K562 (cell line): Measurements from ENCODE around the gene CMTR1. TPM values are rescaled to one million over a fixed set of nuclear protein-coding genes. Genes with fewer than 3 reads are reported as not detected.

Source experiments
- E2F3 ChIP-seq: fragments of 250-450 bp; sonication (Bioruptor Pico); IDR thresholded peaks from 2 replicates; pipeline ENCODE4 v1.4.0; 2020; ENCODE audit warnings: mild to moderate bottlenecking
- NELFE ChIP-seq: IDR thresholded peaks from 2 replicates; pipeline ENCODE4 v1.6.1; 2011; ENCODE audit warnings: mild to moderate bottlenecking; ENCODE audit not compliant: insufficient read depth, insufficient read length
- POLR3G ChIP-seq: IDR thresholded peaks from 2 replicates; pipeline ENCODE4 v1.6.1; 2011; ENCODE audit not compliant: insufficient read length, insufficient replicate concordance; ENCODE audit errors: extremely low read depth
- SMARCC2 ChIP-seq: fragments of 450-650 bp; IDR thresholded peaks from 2 replicates; pipeline ENCODE4 v1.6.1; 2017; ENCODE audit warnings: antibody characterized with exemption, moderate library complexity, mild to moderate bottlenecking, low read depth
- ZBTB43 ChIP-seq: sonication (generic); formaldehyde crosslinking; IDR thresholded peaks from 2 replicates; pipeline ENCODE4 v1.8.0; 2023; ENCODE audit warnings: mild to moderate bottlenecking, missing genetic modification reagents
- ZNF134 ChIP-seq: fragments of 250-450 bp; sonication (Bioruptor Pico); conservative IDR thresholded peaks from 2 replicates; pipeline ENCODE4 v1.4.0; 2020
- ZNF280A ChIP-seq: fragments of 450-650 bp; IDR thresholded peaks from 2 replicates; pipeline ENCODE4 v1.6.1; 2018; ENCODE audit warnings: mild to moderate bottlenecking, low read depth; ENCODE audit not compliant: partially characterized antibody
- ZNF592 ChIP-seq: fragments of 450-650 bp; IDR thresholded peaks from 2 replicates; pipeline ENCODE4 v1.6.1; 2017; ENCODE audit warnings: antibody characterized with exemption, mild to moderate bottlenecking
- polyA plus RNA-seq, 8 experiments: library from polyadenylated mRNA; depleted of rRNA in 4 of 8; stranded (reverse) in 5 of 8; unstranded in 3 of 8; fragments of >200 nt; fragmentation: Nextera tagmentation in 2 of 8; fragmentation: Illumina TruSeq in 1 of 8; extraction: Ambion mirVana in 2 of 8; extraction: Trizol in 1 of 8; gene quantifications; 2 replicates each; pipeline versions ENCODE4 v1.2.1 to v1.2.3, GENCODE V29; 2011 to 2014; ENCODE audit warnings: inconsistent platforms in 1 of 8, missing spikeins in 1 of 8
- total RNA-seq, 7 experiments: library from RNA; depleted of rRNA in 6 of 7; stranded (reverse); fragments of >200 nt in 6 of 7; fragmentation: Illumina TruSeq in 2 of 7; extraction: Trizol in 2 of 7; gene quantifications; 2 replicates each; pipeline versions ENCODE4 v1.2.1 to v1.2.3, GENCODE V29; 2011 to 2021; ENCODE audit warnings: low replicate concordance in 1 of 7

The CMTR1 gene
- total and polyA plus RNA-seq, 9 of the 15 experiments (the other 6 are each of a cell fraction or from before 2014, with no cell fraction given): 2.9 to 63.5 (median 49.5) TPM

- no peak for TF ChIP-seq ZNF592
- no peak for TF ChIP-seq SMARCC2
- TF ChIP-seq ZNF280A: no peak
- no peak for TF ChIP-seq E2F3 (CRISPR knock-in tag)
- TF ChIP-seq NELFE: no peak
- TF ChIP-seq POLR3G: no peak
- no peak for TF ChIP-seq ZBTB43 (CRISPR knock-in tag)
- no peak for TF ChIP-seq ZNF134 (CRISPR knock-in tag)
These were observed 59.4 kb downstream of the CMTR1 start (continued) for GRCh38 chr6:37492236-37492972.
